ENCODE measurements around the gene FASN.
A peak's percentile ranks its signal among the peaks of the same experiment; 100 is the strongest.

FASN gene

DNA sequence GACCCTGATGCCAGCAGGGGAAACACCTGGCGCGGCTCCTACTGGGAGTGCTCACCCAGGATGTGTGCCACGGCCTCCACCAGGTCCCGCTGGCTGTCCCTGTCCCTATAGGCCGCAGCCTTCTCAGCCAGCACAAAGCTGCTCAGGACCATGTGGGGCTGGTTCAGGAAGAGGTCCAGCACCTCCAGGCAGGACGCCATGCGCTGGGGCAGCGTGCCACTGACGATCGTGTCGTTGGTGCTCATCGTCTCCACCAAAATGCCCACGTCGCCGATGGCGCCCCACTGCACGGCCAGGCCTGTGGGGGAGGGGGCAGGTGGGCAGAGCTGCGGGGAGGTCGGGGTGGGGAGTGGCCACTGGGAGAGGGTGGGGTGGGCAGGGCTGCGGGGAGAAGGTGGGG, 16.5 kb downstream of the FASN start:
- H3K4me3 ChIP-seq (ENCODE audit: low read depth, low read length), result no peak overlapping the region
- TF ChIP-seq, protein P1, sequence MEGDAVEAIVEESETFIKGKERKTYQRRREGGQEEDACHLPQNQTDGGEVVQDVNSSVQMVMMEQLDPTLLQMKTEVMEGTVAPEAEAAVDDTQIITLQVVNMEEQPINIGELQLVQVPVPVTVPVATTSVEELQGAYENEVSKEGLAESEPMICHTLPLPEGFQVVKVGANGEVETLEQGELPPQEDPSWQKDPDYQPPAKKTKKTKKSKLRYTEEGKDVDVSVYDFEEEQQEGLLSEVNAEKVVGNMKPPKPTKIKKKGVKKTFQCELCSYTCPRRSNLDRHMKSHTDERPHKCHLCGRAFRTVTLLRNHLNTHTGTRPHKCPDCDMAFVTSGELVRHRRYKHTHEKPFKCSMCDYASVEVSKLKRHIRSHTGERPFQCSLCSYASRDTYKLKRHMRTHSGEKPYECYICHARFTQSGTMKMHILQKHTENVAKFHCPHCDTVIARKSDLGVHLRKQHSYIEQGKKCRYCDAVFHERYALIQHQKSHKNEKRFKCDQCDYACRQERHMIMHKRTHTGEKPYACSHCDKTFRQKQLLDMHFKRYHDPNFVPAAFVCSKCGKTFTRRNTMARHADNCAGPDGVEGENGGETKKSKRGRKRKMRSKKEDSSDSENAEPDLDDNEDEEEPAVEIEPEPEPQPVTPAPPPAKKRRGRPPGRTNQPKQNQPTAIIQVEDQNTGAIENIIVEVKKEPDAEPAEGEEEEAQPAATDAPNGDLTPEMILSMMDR (conservative IDR thresholded peaks at IDR 0.05; ENCODE audit: low read depth, low read length), result no peak
- DNase-seq (ENCODE audit: low read depth), result no peak

DNA sequence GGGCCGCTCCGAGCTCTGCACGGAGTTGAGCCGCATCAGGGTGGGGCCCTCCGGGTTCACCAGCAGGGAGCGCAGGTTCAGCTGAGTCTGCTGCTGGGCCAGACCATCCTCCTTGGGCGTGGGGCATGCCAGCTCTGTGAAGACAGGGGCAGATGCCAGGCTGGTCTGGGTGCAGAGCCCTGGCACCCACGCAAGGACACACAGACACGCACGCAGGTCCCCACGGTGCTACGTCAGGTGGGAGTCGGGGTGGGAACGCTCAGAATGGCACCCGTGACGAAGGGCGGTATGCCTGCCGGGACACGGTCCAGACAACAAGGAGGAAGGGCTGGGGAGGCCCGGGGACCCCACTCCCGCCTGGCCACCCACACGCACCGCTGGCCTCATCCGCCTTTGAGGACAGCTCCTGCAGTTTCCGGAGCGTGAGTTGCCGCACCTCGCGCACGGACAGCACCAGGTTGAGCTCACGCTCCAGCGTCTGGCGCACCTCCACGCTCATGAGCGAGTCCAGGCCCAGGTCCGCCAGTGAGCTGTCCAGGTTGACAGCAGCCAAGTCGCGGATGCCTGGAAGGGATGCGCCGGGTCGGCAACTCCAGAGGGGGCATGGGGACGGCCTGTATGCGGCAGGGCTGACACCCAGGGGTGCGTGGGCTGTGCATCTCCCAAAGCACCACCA, 17.1 kb downstream of the FASN start:
- H3K4me3 ChIP-seq (ENCODE audit: low read depth, low read length), result no peak overlapping the region
- TF ChIP-seq, protein P1 (conservative IDR thresholded peaks at IDR 0.05; ENCODE audit: low read depth, low read length), result no peak
- DNase-seq (ENCODE audit: low read depth), result no peak

DNA sequence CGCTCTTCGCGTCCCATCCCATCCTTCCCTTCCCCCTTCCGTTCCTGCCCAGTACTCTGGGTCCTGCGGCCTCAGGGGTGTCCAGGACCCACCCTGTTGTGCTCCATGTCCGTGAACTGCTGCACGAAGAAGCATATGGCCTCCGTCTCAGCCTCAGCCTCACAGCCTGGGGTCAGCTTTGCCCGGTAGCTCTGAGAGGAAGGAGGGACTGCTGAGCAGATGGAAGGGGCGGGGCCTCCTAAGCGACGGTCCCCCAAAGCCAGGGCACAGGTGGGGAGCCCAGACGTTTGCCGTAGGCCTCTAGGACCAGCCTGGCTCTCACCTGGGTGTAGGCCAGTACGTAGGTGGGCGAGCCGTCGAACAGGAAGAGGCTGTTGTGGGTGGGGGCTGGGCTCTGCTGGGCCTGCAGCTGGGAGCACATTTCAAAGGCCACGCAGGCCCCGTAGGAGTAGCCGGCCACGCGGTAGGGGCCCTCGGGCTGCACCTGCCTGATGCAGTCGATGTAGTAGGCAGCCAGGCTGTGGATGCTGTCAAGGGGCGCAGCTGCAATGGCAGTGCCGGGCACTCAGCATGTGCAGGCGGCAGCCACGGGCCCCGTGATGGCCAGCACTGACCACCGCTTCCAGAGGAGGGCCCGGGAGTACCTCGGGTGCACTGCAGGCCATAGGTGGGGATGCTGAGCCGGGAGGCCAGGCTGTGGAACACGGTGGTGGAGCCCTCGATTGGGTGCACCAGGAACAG, 17.8 kb downstream of the FASN start:
- TF ChIP-seq, protein P1 (conservative IDR thresholded peaks at IDR 0.05; ENCODE audit: low read depth, low read length), result no peak
- no peak overlapping the region for H3K4me3 ChIP-seq (ENCODE audit: low read depth, low read length)

DNA sequence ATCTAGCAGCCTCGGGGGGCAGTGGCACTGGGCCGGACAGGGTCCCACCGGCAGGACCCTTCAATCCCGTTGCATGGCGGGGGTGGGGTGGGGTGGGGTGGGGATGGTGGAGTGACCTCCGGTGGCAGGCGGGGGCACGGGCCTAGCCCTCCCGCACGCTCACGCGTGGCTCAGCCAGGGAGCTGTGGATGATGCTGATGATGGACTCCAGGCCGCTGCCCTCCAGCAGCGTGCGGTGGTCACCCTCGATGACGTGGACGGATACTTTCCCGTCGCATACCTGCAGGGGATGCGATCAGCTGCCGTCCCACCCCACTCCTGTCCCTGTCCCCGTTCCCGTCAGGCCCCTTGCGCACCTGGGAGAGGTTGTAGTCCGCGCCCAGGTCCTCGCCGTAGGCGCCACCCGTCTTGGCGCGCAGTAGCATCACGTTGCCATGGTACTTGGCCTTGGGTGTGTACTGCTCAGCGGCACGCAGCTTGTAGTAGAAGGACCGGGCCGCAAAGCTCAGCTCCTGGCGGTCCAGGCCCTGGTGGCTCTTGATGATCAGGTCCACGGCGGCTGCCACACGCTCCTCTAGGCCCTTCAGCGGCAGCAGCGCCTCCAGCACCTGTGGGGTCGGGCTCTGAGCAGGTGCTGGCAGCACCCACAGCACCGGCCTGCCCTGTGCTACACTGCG, 18.9 kb downstream of the FASN start:
- H3K4me3 ChIP-seq (ENCODE audit: low read depth, low read length), result no peak overlapping the region
- DNase-seq (ENCODE audit: low read depth), result no peak
- TF ChIP-seq, protein P1 (conservative IDR thresholded peaks at IDR 0.05; ENCODE audit: low read depth, low read length), result no peak

More for the DNA sequence above, 17.8 kb downstream of the FASN start:
- no peak for DNase-seq (ENCODE audit: low read depth)

DNA sequence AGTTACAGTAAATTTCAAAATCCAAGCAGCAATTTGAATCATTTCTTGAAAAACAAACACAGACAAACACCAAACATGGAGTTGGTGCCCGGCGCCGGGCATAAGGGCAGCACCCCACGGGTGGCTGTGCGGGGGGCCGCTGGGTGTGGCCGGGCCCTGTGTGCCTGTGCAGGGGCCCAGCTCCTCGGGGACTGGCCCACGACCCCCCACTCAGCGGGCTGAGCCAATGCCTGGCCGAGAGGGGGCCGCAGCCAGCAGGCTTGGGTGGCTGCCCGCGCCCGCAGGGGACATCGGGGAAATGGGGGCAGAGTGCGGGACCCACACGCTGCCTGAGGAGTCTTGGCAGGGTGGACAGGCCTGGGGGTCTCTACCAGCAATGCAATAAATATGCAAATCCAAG, 19.6 kb downstream of the FASN start:
- TF ChIP-seq, protein P1 (conservative IDR thresholded peaks at IDR 0.05; ENCODE audit: low read depth, low read length), result no peak
- no peak overlapping the region for H3K4me3 ChIP-seq (ENCODE audit: low read depth, low read length)
- no peak for DNase-seq (ENCODE audit: low read depth)

DNA sequence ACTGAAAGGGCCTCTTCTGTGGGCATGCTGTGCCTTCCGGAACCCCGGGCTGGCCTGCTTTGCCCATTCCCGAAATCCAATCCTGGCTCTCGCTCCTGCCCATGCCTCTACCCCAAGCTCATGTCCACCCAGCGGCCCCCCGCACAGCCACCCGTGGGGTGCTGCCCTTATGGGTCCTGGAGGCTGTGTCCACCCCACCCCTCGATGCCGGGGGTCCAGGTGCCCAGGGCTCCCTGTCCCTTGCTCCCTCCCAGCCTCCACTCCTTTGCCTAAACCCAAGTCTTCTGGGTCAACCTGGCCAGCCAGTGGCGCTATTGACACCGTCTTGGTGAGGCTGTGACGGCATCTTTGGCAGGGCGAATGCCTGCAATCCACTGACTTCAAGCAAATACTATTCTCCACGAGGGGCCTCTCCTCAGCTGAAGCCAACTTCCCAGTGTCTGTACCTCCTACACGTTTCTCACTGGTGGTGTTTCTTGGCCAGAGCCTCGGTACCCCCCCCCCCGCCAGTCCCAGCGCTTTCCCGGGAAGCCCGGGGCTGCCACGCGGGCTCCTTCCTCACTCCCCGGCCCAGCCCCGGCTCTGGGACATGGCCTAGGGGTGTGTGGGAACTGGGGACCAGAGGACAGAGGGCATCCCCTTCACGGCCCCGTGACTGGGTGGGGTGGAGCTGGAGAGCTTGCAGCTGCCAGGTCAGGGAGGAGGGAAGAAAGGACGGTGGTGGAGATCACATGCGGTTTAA, 20.2 kb downstream of the FASN start:
- DNase-seq (ENCODE audit: low read depth), result peak; percentile 29
- TF ChIP-seq, protein P1 (conservative IDR thresholded peaks at IDR 0.05; ENCODE audit: low read depth, low read length), result peak; percentile 13
- H3K4me3 ChIP-seq (ENCODE audit: low read depth, low read length), result no peak overlapping the region
